SKM-1 treated with dmso at 0.1 percent for 144 hours (cell line): ENCODE measurements around the gene ROPN1L.
"Not testable (repeated sequence)": the region's sequence is repeated elsewhere in the genome, so short reads cannot be mapped to it uniquely, and the experiment has no call there.

Source experiments
- DNase-seq: peaks from one replicate; lab custom pipeline; 2025; ENCODE audit not compliant: unreplicated experiment; lab: John Stamatoyannopoulos, UW

Gene ROPN1L

DNA sequence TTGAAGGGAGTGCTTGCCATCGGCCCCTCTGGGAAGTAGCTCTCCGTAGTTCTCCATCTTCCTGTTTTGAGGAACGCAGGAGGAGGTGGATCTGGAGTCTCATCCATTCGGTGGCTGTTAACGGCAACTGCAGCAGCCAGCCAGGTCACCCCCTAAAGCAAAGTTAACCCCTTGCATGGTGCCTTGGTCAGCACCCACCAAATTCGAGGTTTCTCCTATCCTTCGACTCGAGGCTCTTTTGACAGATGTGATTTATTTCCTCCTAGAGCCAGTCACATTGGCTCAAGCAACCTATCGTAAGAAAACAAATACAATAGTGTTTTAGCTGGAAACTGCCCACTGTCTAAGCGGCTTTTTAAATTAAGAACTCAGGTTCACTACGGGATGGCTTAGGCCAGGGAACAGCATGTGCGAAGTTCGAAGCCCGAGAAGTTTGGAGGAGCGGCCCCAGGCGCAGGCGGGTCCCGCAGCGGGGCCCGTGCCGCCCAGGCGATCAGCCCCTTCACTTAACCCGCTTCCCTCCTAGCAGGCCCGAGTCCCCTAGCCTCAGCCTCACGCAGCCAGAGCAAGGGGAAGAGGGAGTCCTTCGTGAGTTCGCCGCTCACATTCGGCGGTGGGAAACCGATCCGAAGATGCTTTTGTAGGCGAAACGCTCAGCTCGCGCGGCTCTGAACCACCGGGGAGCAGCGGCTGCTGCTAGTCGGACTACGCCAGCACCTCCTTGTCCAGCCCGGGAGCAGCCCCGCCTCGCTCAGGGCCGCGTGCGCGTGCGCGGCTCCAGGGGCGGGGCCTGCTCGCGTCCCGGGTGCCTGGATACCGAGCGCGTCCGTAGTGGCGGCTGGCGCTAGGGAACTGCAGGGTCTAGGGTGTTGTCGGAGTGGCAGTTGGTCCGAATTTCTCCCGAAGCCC, at the start of gene ROPN1L:
Gene ROPN1L (plus strand): TSS at position 797 of the 909 bp plus-strand sequence. CDS start 289 bp downstream, outside the sequence.
- DNase-seq = peak; percentile 83

DNA sequence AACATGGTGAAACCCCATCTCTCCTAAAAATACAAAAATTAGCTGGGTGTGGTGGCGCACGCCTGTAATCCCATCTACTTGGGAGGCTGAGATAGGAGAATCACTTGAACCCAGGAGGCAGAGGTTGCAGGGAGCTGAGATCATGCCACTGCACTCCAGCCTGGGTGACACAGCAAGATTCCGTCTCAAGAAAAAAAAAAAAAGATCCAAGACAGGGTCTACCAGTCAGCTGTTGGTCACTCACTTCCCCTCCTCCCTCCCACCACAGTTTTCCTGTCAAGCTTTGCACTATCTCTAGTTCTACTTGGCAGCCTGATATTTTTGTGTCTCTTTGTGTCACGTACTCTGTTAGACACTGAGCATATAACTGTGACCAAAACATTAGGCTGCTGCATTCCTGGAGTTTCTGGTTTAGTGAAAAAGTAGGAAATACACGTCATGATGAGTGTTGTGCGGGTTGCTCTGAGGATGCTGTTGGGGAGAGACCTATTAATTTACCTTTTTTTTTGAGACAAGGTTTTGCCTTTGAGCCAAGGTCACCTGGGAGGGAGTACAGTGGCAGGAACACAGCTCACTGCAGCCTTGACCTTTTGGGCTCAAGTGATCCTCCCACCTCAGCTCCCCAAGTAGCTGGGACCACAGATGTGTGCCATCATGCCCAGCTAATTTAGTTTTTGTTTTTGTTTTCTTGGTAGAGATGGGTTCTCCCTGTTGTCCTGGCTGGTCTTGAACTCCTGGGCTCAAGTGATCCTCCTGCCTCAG, 48.9 kb upstream of the ROPN1L start:
- DNase-seq = not testable (repeated sequence)

DNA sequence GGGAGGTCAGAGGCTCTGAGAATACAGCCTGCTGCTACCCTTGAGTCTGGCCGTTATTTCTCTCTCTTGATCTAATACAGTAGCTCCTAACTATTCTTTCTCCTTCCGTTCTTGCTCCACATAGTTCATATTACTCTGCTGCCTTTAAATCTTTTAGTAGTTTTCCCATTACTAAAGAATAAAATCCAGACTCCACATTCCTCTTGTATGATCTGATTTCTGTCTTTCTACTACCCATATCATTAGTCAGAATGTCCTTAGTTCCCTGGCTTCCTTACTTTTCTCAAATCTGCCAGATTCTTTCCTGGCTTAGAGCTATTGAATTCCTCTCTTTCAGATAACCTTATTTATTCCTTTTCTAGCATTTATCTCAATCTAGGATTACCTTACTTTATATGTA, 48.2 kb upstream of the ROPN1L start:
- DNase-seq = no peak

DNA sequence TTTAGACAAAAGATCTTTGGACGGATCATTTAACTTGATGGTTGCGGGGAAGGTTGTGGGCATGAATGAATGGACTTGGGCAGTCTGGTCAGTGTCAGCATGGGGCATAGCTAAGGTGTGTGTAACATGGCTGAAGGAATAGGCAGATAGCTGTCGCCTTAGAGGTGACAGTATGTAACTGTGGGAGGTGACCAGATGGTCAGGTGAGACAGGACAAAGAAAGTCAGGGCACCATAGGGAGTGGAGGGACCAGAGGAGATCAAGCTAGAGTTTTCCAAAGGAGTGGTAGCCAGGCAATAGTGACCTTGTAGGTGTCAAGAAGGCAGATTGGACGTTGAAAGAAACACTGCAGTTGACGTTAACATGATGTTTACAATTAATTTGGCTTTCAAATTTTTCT, 45.1 kb upstream of the ROPN1L start:
- DNase-seq = no peak

DNA sequence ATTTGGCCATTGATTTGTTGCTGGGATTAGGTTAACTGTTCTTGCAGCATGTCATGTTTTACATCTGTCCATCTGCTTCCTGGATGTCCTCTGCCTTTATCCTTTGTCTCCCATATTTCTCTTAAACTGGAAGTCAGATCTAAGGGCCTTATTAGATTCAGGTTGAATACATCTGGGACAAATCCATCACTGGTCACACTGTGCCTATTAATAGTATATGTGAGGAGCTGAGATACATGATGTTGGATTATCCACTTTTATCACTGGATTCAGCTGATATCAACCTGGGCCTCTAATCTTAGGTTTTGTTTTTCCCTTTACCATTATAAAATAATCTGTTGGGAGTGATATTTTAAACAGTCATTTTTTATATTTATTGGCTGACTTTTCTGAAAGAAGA, 41.8 kb upstream of the ROPN1L start:
- DNase-seq = no peak

DNA sequence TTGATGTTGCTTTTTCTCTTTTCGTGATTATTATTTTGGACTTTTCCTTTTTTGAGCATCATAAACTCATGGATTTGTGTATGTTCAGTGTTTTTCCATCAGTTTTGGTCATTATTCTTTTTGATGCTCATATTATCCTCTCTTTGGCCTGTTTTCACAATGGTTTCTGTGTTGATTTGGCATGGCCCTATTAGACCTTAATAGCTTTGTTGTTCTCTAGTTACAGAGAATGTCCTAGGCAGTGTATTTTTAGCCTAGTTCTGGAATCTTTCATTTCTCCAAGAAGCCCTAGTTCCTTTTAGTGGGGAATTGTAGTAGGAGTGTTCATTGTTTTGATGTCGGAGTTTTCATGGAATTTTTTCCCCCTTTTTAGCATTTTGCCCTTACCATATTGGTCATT, 41.3 kb upstream of the ROPN1L start:
- no peak for DNase-seq

DNA sequence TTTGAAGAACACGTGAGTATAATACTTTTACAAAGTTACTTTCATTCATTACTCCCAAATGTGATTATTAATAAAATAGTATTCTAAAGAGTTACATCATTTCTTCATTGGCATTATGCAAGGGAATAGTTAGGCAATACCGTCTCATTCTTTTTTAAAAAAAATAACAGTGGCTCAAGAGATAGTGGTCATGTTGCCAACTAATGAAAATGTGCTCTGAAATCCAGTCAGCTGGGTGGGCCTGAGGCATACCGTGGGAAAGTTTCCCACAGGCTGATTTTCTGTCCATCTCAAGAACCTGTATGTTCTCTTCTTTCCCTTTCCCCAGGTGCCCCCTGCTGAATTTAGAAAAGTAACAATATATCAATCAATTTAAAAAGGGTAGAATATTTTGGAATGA, 40.8 kb upstream of the ROPN1L start:
- DNase-seq = no peak

DNA sequence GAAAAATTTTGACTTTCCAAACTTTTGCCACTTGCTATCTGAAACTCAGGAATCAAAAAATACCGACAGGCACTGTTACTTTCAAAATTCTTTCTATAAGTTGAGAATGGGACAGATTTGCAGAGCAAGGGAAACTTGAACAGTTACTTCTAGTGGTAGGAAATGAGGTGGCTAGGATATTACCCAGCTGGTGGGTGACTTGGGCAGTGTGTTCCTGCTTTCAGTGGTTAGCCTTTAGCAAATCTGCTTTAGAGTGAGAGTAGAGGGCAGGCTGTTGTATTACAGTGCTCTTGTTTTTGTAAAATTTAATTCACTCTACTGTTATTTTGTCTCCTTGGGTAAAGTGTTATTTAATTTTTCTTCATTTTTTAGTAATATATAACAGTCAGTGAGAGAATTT, 40.2 kb upstream of the ROPN1L start:
- no peak for DNase-seq

DNA sequence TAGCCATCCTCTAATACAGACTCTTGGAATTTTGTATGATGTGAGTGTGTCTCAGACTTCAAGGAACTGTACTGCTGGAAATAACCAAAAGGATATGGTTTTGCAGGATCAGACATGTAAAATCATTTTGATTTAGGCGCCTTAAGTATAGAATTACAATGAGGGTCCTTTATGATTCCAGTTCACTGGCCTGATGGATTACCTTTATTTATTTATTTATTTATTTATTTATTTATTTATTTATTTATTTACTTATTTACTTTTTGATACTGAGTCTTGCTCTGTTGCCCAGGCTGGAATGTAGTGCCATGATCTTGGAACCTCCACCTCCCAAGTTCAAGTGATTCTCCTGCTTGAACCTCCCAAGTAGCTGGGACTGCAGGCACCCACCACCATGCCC, 37.9 kb upstream of the ROPN1L start:
- DNase-seq = no peak

DNA sequence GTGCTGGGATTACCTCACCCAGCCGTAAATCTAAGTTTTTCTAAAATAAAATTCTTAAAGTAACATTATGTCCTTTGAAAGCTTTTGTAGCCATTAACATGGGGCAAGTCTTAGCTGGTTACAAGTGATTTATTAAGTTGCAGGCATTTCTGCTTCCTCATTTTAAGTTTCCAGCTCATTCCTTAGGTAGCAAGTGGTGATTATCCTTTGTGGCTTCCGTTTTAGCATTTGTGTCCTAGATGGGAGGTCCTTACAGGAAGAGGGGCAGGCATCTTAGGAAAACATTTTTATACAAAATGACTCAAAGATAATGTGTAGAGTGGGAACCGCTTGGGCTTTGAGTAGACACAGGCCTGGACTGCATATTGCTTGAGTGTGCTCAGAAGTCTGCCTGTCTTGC, 35.0 kb upstream of the ROPN1L start:
- no peak for DNase-seq

DNA sequence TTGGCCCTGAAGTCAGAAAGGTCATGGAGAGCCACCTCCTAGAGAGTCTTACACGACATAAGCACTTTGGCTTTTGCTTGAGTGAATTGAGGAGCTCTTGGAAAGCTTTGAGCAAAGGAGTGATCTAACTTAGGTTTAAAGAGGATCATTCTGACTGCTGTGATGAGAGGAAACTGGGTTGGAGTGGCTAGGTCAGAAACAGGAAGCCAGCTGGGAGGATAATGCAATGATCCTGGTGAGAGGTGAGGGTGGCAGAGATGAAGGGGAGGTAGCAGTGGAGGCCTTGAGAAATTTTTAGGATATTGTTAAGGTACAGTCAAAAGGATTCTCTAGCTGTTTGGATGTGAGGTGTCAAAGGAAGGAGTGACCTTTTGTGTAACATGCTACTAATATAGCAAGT, 32.2 kb upstream of the ROPN1L start:
- no peak for DNase-seq

DNA sequence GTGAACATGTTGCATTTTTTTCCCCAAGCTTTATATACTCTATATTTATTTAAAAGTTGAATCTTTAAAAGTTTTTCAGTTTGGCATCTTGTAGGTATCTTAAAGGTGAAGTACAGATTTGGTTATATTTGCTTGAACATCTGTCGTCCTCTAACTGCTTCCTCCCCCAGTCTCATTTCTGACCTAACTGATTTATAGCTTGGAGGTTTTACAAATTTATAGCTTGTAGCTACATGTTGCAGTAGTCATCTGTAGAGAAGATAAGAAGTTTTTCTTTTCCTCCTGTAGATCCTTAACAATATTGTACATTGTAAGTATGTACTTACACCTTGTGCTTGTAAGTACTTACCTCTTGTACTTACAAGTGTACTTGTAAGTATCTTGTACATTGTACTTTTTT, 31.0 kb upstream of the ROPN1L start:
- no peak for DNase-seq

DNA sequence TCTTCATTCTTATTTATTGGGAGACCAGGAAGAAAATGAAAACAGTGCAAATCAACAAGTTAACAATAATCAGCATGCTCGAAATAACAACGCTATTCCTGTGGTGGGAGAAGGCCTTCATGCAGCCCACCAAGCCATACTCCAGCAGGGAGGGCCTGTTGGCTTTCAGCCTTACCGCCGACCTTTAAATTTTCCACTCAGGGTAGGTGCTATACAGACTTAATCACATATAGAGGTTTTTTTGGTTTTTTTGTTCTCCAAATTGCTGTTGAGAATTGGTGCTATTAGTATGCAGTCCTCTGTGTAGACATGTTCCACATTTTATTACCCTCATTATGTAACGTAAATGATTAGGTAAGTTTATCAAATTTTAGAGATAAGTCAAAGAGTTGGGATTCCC, 30.3 kb upstream of the ROPN1L start:
- no peak for DNase-seq

DNA sequence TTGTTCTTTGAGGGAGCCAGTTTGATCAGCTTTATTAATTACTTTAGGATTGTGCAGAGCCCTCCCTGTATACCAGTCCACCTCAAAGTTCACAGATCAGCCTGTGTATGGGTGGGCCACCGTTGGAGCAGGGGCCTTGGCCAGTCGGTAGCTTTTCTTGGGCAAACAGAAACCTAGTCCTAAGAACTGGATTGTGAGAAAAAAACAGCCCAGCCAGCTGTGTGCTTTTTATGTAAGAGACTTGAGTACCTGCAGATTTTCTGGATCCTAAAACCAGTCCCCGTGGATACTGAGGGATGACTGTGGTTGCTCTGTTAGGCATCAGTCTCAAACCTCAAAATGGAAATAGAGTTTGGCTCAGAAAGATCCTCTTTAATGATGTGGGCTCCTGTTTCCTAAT, 24.8 kb upstream of the ROPN1L start:
- DNase-seq = no peak

DNA sequence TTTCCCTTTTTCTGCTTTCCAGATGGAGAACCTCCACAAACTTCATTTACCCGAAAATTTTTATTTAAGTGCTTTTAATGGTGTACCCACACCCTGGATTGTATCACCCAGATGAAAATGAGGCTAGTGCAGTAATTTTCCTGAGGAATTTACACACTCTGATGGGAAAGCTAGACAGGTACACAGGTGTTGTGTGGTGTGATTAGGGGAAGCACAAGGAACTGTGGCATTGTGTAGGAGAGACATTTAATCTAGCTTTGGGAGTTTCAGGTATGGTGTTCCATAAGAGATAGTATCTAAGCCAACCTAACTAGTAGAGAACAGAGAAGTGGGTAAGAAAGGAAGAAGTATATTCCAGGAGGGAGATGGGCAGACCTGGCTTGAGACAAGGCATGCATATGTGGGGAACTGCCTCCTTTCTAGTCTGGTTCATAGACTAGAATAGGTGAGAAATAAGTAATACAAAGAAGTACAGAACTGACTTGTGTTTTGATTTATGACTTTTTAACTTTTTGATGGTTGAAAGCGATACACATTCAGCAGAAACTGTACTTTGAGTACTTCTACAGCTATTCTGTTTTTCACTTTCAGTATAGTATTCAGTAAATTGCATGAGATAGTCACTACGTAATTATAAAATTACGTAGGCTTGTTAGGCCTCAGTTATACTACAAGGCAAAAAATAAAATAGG, 22.9 kb upstream of the ROPN1L start:
- no peak for DNase-seq

DNA sequence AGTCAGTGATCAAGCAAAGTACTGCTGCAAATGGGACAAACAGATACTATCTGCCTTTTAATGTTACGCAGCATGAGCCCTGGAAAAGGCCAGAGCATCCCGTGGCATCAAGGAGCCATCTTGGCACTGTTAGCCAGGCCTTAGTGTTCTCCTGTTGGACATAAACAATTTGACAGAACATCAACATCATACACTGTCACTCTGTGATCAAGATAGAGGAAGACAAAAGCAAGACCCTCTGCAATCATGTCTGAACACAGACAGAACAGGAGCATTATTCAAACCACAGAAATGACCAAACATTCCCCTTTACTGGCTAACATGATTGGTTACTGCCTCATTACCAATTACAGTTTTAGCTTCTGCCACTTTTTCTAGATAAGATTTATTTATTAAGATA, 21.2 kb upstream of the ROPN1L start:
- no peak for DNase-seq

DNA sequence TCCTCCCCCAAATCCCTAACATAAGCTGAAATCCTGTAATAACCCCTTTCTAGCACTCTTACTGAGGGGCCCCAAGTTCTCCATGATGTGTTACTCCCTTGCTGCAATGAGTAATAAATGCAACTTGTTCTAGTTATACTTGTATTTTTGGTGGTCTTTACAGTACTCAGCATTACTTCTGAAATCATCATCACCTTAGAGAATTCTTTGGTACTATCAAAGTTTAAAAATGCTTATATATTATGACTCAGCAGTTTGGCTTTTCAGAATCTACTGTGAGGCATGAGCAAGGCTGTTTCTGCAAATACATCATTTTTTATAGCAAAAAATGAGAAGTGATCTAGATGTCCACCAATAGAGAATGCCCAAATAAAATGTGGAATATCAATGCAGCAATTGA, 20.7 kb upstream of the ROPN1L start:
- DNase-seq = no peak

DNA sequence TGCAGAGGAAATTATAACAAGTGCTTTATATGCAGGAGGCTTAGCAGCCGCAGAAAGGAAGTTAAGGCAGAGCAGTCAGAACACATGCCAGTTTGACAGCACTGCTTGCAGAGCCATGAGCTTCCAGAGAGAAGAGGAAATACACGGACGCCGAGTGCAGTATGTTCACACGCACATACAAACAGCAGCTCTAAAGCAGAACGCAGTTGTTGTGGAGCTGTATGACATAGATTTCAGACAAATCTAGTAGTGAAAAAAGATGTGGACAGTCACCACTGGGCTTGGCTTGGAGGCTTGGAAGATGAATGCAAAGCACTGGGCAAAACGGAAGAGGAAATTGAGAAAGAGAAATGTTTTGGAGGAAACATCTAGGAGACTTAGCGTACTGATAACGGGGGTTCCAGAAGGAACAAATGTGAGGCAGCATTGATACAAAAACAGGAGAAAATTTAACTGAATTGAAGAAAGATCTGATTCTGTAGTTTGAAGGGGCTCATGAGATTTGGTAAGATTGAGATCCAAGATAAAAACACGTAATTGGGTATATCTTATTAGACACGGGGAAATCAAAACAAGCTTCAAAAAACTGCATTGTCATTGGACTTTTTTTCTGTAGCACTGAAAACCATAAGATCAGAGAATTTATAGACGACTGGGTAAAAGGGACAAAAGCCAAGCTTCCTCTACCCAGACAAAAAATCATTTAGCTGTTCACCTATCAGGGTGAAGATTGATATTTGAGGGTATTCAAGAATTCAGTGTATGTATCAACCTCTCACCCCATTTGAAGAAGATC, 19.6 kb upstream of the ROPN1L start:
- peak; percentile 87 for DNase-seq

DNA sequence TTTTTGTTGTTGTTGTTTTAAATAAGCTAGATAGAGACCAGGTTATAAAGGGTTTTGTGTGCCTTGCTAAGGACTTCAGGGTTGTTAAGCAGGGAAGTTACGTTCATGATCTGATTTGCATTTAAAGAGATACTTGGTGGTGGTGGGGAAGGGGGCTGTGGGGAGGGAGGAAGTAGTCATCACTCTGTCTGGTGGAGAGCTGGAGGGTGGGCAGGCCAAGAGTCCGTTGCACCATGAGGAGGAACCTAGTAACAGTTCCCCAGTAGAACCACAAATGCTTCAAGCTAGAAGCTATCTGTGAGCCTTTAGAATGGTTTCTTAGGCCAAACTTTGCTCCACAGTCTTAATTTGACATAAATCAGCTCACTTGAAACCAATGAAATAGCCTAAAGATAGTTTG, 18.7 kb upstream of the ROPN1L start:
- DNase-seq = peak; percentile 16

DNA sequence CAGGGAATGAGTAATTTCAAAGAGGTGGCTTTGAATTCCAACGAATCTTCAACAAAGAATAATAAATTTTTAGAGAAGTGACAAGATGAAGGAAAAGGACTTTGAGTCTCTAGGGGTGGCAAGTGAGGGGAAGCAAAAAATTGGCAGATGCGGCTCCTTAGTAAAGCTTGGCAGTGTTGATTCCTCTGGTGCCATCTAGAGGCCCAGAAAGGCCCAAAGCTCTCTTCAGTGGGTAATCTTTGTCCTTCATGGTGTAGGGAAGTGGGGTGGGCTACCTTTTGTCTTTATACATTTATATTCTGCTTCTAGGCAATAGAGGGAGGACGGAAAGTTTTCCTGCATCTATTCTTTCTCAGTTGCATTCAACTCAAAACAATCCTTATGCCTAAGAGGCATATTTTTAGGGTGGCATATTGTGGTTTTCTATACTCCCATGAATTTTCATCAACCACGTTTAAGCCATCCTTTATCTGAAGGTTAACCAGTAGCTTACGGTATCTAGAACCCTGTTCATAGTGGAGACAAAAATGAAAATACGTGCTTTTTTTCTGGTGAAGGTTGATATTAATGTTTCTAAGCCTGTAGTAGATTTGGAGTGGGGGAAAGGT, 17.5 kb upstream of the ROPN1L start:
- peak; percentile 14 for DNase-seq
